Stimulated activated CD4-positive, alpha-beta T cell treated with anti-CD3 and anti-CD28 coated beads, TNF-alpha, amount 100 ng/mL, for 24 hours (primary cell): Measurements from ENCODE around the gene CPN2.

Experiments used
- DNase-seq, 3 experiments: peaks; one replicate each; pipeline ENCODE4 v3.0.0-alpha.2; 2020; ENCODE audit warnings: low read depth in 3 of 3

Gene CPN2

GRCh38 chr3:194352667-194353246 lies 1.6 kb upstream of the CPN2 start:
- DNase-seq = no peak

GRCh38 chr3:194351952-194352536 lies 916 bp upstream of the CPN2 start:
- DNase-seq = no peak

GRCh38 chr3:194350726-194351071 lies 429 bp downstream of the CPN2 start:
- no peak for DNase-seq

GRCh38 chr3:194348354-194348753 lies 2.8 kb downstream of the CPN2 start:
- DNase-seq = no peak

GRCh38 chr3:194346621-194347020 lies 4.5 kb downstream of the CPN2 start:
- DNase-seq = no peak

GRCh38 chr3:194346035-194346434 lies 5.1 kb downstream of the CPN2 start:
- no peak for DNase-seq

GRCh38 chr3:194344012-194344411 lies 7.1 kb downstream of the CPN2 start:
- DNase-seq = peak; percentile 38 to 75 (median 43)

- DNase-seq = no peak
Measured at GRCh38 chr3:194343561-194343893, 7.6 kb downstream of the CPN2 start.

- no peak for DNase-seq
Measured at GRCh38 chr3:194342861-194343560, 8.1 kb downstream of the CPN2 start.

GRCh38 chr3:194340757-194341400 lies 10.2 kb downstream of the CPN2 start:
- DNase-seq = no peak

- DNase-seq = no peak
Measured at GRCh38 chr3:194339840-194340239, 11.3 kb downstream of the CPN2 start.

GRCh38 chr3:194339356-194339755 lies 11.8 kb downstream of the CPN2 start:
- no peak for DNase-seq

- DNase-seq = no peak
Measured at GRCh38 chr3:194337965-194338753, 13.0 kb downstream of the CPN2 start.

GRCh38 chr3:194336601-194337355 lies 14.3 kb downstream of the CPN2 start:
- no peak for DNase-seq

- DNase-seq = no peak
Measured at GRCh38 chr3:194333981-194334320, 17.2 kb downstream of the CPN2 start.

GRCh38 chr3:194333212-194333980 lies 17.7 kb downstream of the CPN2 start:
- peak; percentile 83 to 86 (median 85) for DNase-seq

- DNase-seq = no peak
Measured at GRCh38 chr3:194332858-194333211, 18.3 kb downstream of the CPN2 start.

- DNase-seq = no peak
Measured at GRCh38 chr3:194330579-194330978, 20.5 kb downstream of the CPN2 start.

GRCh38 chr3:194330160-194330559 lies 21.0 kb downstream of the CPN2 start:
- DNase-seq = no peak

- no peak for DNase-seq
Measured at GRCh38 chr3:194329583-194329965, 21.6 kb downstream of the CPN2 start.
